Measurements from ENCODE around the gene LRRC40. TPM values are rescaled to one million over a fixed set of nuclear protein-coding genes. Genes with fewer than 3 reads are reported as not detected.

The LRRC40 gene
- total and polyA plus RNA-seq, 12 donors, result 5.8 to 18.7 (median 11.1) TPM

GRCh38 chr1:70112838-70113237, 92.5 kb downstream of the LRRC40 start:
- no peak for DNase-seq
- no peaks in the 10 kb centered on the region for H3K4me1 ChIP-seq (replicated peaks in 1 of 2)
- no peaks in the 10 kb centered on the region for H3K9me3 ChIP-seq (replicated peaks in 1 of 3)
- H3K36me3 ChIP-seq (replicated peaks in 1 of 2), result no peaks in the 10 kb centered on the region
- H3K27ac ChIP-seq, result no peak overlapping the region
- H3K27me3 ChIP-seq, result no peaks in the 10 kb centered on the region
- H3K4me3 ChIP-seq, result no peak overlapping the region
- WGBS, 4 donors, result 76 to 89% (median 85%) methylated on average over 5 of the region's 5 CpGs
- no peak for TF ChIP-seq CTCF (IDR thresholded peaks at IDR 0.05)
- TF ChIP-seq POLR2A (IDR thresholded peaks at IDR 0.05), result no peak
- intact Hi-C loops (cut with DNase I), result no loop called here

GRCh38 chr1:70109241-70109640, 96.1 kb downstream of the LRRC40 start:
- Histone ChIP-seq H3K27me3 (no peaks in the 10 kb centered on the region), H3K27ac (no peak overlapping the region), H3K9me3 (replicated peaks in 1 of 3) (no peaks in the 10 kb centered on the region), H3K4me3 (no peak overlapping the region), H3K36me3 (replicated peaks in 1 of 2) (no peaks in the 10 kb centered on the region), H3K4me1 (replicated peaks in 1 of 2) (no peaks in the 10 kb centered on the region)
- intact Hi-C loops (cut with DNase I), result no loop called here
- 89 to 96% (median 91%) methylated on average over 5 of the region's 5 CpGs for WGBS, 4 donors
- no peak for DNase-seq
- TF ChIP-seq POLR2A (IDR thresholded peaks at IDR 0.05) (no peak), CTCF (IDR thresholded peaks at IDR 0.05) (no peak)

GRCh38 chr1:70103770-70104169, 101.6 kb downstream of the LRRC40 start:
- H3K36me3 ChIP-seq (replicated peaks in 1 of 2), result no peaks in the 10 kb centered on the region
- WGBS, 4 donors, result 88 to 100% (median 93%) methylated on average over 1 of the region's 1 CpG

GRCh38 chr1:70101774-70102173, 103.6 kb downstream of the LRRC40 start:
- no peak overlapping the region for H3K4me3 ChIP-seq
- TF ChIP-seq POLR2A (IDR thresholded peaks at IDR 0.05) (no peak), CTCF (IDR thresholded peaks at IDR 0.05) (no peak)
- no peak for DNase-seq
- intact Hi-C loops (cut with DNase I), result no loop called here
- H3K36me3 ChIP-seq (replicated peaks in 1 of 2), result no peaks in the 10 kb centered on the region
- no peaks in the 10 kb centered on the region for H3K27me3 ChIP-seq
- 31 to 76% (median 72%) methylated on average over 1 of the region's 1 CpG for WGBS, 4 donors
- H3K27ac ChIP-seq, result no peak overlapping the region
- H3K9me3 ChIP-seq (replicated peaks in 1 of 3), result no peaks in the 10 kb centered on the region
- no peaks in the 10 kb centered on the region for H3K4me1 ChIP-seq (replicated peaks in 1 of 2)

More at GRCh38 chr1:70103770-70104169, 101.6 kb downstream of the LRRC40 start:
- no peak for DNase-seq
- Histone ChIP-seq H3K4me3 (no peak overlapping the region), H3K27me3 (no peaks in the 10 kb centered on the region), H3K9me3 (replicated peaks in 1 of 3) (no peaks in the 10 kb centered on the region), H3K27ac (no peak overlapping the region), H3K4me1 (replicated peaks in 1 of 2) (no peaks in the 10 kb centered on the region)
- TF ChIP-seq POLR2A (IDR thresholded peaks at IDR 0.05) (no peak), CTCF (IDR thresholded peaks at IDR 0.05) (no peak)
- intact Hi-C loops (cut with DNase I), result no loop called here
